Cardiac muscle cell (in vitro differentiated cells and primary cell): Measurements from ENCODE around the gene LRRC32. TPM values are rescaled to one million over a fixed set of nuclear protein-coding genes. Genes with fewer than 3 reads are reported as not detected.

Experiments
- DNase-seq, 2 donors: peaks; one replicate each; pipeline versions ENCODE4 v3.0.0 to v3.0.0-alpha.2; 2010 to 2017; ENCODE audit warnings: low read depth in 1 of 2, low spot score in 1 of 2
- H3K27ac ChIP-seq: fragments of 200-600 bp; sonication (generic); 2 replicates; pipeline ENCODE4 v1.5.1; 2016
- H3K27me3 ChIP-seq: fragments of 200-600 bp; sonication (generic); 2 replicates; pipeline ENCODE4 v1.6.0; 2016; ENCODE audit warnings: control low read depth
- H3K36me3 ChIP-seq: fragments of 200-600 bp; sonication (generic); 2 replicates; pipeline ENCODE4 v1.5.1; 2016; ENCODE audit warnings: control low read depth
- H3K4me1 ChIP-seq: fragments of 200-600 bp; sonication (generic); 2 replicates; pipeline ENCODE4 v1.8.1; 2017; ENCODE audit warnings: low read depth, mild to moderate bottlenecking, mixed run types
- H3K4me3 ChIP-seq: fragments of 200-600 bp; sonication (generic); 2 replicates; pipeline ENCODE4 v1.5.1; 2016; ENCODE audit warnings: mild to moderate bottlenecking
- H3K9me3 ChIP-seq: fragments of 200-600 bp; sonication (generic); 2 replicates; pipeline ENCODE4 v1.5.1; 2017; ENCODE audit warnings: low read depth, mild to moderate bottlenecking, control low read depth
- polyA plus RNA-seq: library from polyadenylated mRNA; unstranded; fragments of >200 nt; fragmentation: Nextera tagmentation; extraction: Ambion mirVana; gene quantifications from 2 replicates; pipeline ENCODE4 v1.2.1, GENCODE V29; 2016
- total RNA-seq: library from RNA; depleted of rRNA; stranded (reverse); fragments of >200 nt; gene quantifications from 2 replicates; pipeline ENCODE4 v1.2.3, GENCODE V29; 2016
- TF ChIP-seq, protein P1 (sequence below): IDR thresholded peaks from 2 replicates; pipeline ENCODE4 v1.5.1; 2012; ENCODE audit warnings: low read depth, mild to moderate bottlenecking, low read length

The LRRC32 gene
- total and polyA plus RNA-seq, 2 experiments from 2014 or later: 6.3 to 21.8 TPM

- no peak for DNase-seq
- Histone ChIP-seq H3K9me3 (no peaks in the 10 kb centered on the region), H3K4me3 (no peak overlapping the region), H3K36me3 (no peaks in the 10 kb centered on the region), H3K4me1 (no peaks in the 10 kb centered on the region), H3K27ac (no peak overlapping the region), H3K27me3 (no peaks in the 10 kb centered on the region)
- TF ChIP-seq, protein P1, sequence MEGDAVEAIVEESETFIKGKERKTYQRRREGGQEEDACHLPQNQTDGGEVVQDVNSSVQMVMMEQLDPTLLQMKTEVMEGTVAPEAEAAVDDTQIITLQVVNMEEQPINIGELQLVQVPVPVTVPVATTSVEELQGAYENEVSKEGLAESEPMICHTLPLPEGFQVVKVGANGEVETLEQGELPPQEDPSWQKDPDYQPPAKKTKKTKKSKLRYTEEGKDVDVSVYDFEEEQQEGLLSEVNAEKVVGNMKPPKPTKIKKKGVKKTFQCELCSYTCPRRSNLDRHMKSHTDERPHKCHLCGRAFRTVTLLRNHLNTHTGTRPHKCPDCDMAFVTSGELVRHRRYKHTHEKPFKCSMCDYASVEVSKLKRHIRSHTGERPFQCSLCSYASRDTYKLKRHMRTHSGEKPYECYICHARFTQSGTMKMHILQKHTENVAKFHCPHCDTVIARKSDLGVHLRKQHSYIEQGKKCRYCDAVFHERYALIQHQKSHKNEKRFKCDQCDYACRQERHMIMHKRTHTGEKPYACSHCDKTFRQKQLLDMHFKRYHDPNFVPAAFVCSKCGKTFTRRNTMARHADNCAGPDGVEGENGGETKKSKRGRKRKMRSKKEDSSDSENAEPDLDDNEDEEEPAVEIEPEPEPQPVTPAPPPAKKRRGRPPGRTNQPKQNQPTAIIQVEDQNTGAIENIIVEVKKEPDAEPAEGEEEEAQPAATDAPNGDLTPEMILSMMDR: no peak
These were observed 36.8 kb upstream of the LRRC32 start for GRCh38 chr11:76707293-76707825.

DNA sequence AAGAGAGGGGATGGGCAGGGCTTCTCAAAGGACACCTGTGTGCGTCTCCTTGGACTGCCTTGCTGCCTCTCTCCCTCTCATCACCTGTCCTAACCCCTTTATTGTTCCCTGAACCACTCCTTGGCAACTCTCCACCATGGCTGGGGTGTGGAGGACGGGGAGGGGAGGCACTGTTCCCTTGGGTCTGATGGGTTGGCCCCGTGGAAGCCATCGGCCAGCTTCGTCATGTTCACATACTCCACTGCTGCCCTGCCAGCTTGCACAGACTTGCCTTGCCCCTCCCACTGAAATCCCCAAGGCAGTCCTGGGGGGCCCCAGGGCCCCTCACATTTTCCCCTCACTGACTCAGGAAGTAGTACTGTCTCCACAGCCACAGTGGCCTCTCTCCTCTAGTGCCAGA lies 36.1 kb upstream of the LRRC32 start:
- DNase-seq: no peak
- Histone ChIP-seq H3K4me3 (no peak overlapping the region), H3K9me3 (no peaks in the 10 kb centered on the region), H3K27me3 (no peaks in the 10 kb centered on the region), H3K27ac (no peak overlapping the region), H3K36me3 (no peaks in the 10 kb centered on the region), H3K4me1 (no peaks in the 10 kb centered on the region)
- TF ChIP-seq, protein P1: no peak

DNA sequence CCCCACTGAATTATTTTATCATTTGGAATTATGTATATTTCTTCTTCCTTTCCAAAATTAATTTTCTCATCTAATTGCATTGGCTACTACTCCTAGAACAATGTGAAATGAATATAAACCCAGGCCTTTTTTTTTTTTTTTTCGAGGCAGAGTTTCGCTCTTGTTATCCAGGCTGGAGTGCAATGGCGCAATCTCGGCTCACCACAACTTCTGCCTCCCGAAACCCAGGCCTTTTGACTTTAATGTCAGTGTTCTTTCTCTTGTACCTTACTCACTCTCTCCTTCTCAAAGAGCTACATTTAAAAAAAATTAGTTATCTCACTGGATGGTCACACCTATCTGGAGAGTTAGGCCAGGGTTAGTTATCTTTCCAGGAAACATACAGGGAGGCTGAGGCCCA lies 35.3 kb upstream of the LRRC32 start:
- TF ChIP-seq, protein P1: no peak
- H3K4me1 ChIP-seq: no peaks in the 10 kb centered on the region
- DNase-seq: no peak
- no peak overlapping the region for H3K27ac ChIP-seq
- H3K27me3 ChIP-seq: no peaks in the 10 kb centered on the region
- no peaks in the 10 kb centered on the region for H3K36me3 ChIP-seq
- no peaks in the 10 kb centered on the region for H3K9me3 ChIP-seq
- H3K4me3 ChIP-seq: no peak overlapping the region

GRCh38 chr11:76704171-76704948 lies 33.8 kb upstream of the LRRC32 start:
- H3K4me1 ChIP-seq: no peaks in the 10 kb centered on the region

GRCh38 chr11:76703707-76704106 lies 33.2 kb upstream of the LRRC32 start:
- Histone ChIP-seq H3K27ac (no peak overlapping the region), H3K36me3 (no peaks in the 10 kb centered on the region), H3K4me3 (no peak overlapping the region), H3K27me3 (no peaks in the 10 kb centered on the region), H3K4me1 (no peaks in the 10 kb centered on the region), H3K9me3 (no peaks in the 10 kb centered on the region)
- no peak for DNase-seq
- TF ChIP-seq, protein P1: no peak

More at GRCh38 chr11:76704171-76704948, 33.8 kb upstream of the LRRC32 start:
- no peaks in the 10 kb centered on the region for H3K9me3 ChIP-seq
- H3K27ac ChIP-seq: no peak overlapping the region
- TF ChIP-seq, protein P1: no peak
- H3K4me3 ChIP-seq: no peak overlapping the region
- DNase-seq: no peak
- H3K36me3 ChIP-seq: no peaks in the 10 kb centered on the region
- no peaks in the 10 kb centered on the region for H3K27me3 ChIP-seq
